Activated naive CD8-positive, alpha-beta T cell treated with anti-CD3 and anti-CD28 coated beads, Interleukin-2, amount 50 U/mL, for 24 hours (primary cell): ENCODE results near the gene SEMA4D.

Source experiments
- ATAC-seq: fragments of 150-1000 bp; cut with Tn5 transposase; one replicate; pipeline ENCODE4 v1.10.0; 2021
- DNase-seq: peaks from one replicate; pipeline ENCODE4 v3.0.0; 2021
- H3K27ac Mint-ChIP-seq: one replicate; pipeline ENCODE4 v1.8.0; 2021; ENCODE audit warnings: mild to moderate bottlenecking, mixed read lengths
- H3K27me3 Mint-ChIP-seq: one replicate; pipeline ENCODE4 v1.8.0; 2021; ENCODE audit warnings: mixed read lengths
- H3K36me3 Mint-ChIP-seq: one replicate; pipeline ENCODE4 v1.8.0; 2021; ENCODE audit warnings: low read depth, mixed read lengths
- H3K4me1 Mint-ChIP-seq: one replicate; pipeline ENCODE4 v1.8.0; 2021; ENCODE audit warnings: mixed read lengths
- H3K4me3 Mint-ChIP-seq: one replicate; pipeline ENCODE4 v1.8.0; 2021; ENCODE audit warnings: mild to moderate bottlenecking, moderate library complexity, mixed read lengths
- H3K9me3 Mint-ChIP-seq: one replicate; pipeline ENCODE4 v1.8.0; 2021; ENCODE audit warnings: mixed read lengths

The SEMA4D gene

DNA sequence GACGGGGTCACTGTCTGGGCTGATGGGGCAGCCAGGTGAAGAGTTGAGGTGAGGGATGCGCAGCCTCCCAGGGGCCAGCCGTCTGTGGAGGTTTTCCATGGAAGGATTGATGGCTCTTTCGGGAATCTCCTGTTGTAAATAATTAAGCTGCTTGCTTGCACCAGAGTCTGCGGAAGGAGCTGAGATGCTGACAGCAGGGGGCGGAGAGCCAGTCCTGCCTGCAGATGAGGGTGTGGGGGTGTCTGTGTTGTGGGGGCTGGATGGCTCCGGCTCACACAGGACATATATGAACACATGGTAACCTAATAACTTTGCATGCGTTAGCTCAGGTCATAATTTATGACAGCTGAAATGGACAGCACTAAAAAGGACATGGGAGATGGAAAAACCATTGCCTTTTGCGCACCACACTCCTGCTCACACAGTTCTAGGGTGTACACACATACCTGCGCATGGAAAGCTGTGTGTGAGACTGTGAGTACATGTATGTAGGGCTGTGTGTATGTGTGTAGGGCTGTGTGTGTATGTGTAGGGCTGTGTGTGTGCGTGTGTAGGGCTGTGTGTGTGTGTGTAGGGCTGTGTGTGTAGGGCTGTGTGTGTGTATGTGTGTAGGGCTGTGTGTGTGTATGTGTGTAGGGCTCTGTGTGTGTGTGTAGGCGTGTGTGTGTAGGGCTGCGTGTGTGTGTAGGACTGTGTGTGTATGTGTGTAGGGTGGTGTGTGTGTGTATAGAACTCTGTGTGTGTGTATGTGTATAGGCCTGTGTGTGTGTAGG, 36.8 kb upstream of the SEMA4D start:
- Mint-ChIP-seq H3K36me3 (peaks cover 3% of the 10 kb centered on the region), H3K4me1 (peaks cover 96% of the 10 kb centered on the region), H3K4me3 (peak overlapping the region; percentile 20), H3K27ac (peak overlapping the region; percentile 89), H3K9me3 (no peaks in the 10 kb centered on the region), H3K27me3 (no peaks in the 10 kb centered on the region)
- no peak for ATAC-seq
- no peak for DNase-seq

GRCh38 chr9:89533411-89534095, 35.6 kb upstream of the SEMA4D start:
- Mint-ChIP-seq H3K4me1 (peaks cover 96% of the 10 kb centered on the region), H3K27me3 (no peaks in the 10 kb centered on the region), H3K4me3 (no peak overlapping the region), H3K27ac (peak overlapping the region; percentile 35), H3K9me3 (no peaks in the 10 kb centered on the region), H3K36me3 (peaks cover 3% of the 10 kb centered on the region)
- DNase-seq (no peak), ATAC-seq (no peak)

DNA sequence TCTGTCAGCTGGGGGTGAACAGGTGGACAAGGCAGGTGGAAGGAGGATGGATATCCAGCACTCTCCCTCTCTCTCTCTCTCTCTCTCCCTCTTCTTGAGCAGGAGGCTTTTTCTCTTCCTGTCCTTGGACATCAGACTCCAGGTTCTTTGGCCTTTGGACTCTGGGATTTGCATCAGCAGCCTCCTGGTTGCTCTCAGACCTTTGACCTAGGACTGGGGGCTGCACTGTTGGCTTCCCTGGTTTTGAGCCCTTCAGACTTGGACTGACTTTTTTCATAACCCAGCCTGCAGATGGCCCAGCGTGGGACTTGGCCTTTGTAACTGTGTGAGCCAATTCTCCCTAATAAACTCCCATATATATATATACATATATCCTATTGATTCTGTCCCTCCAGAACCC, 35.0 kb upstream of the SEMA4D start:
- H3K27me3 Mint-ChIP-seq, result no peaks in the 10 kb centered on the region
- H3K9me3 Mint-ChIP-seq, result no peaks in the 10 kb centered on the region
- no peak overlapping the region for H3K4me3 Mint-ChIP-seq
- ATAC-seq (no peak), DNase-seq (no peak)
- peaks cover 97% of the 10 kb centered on the region for H3K4me1 Mint-ChIP-seq
- H3K36me3 Mint-ChIP-seq, result peaks cover 3% of the 10 kb centered on the region
- H3K27ac Mint-ChIP-seq, result peak overlapping the region; percentile 83

GRCh38 chr9:89532478-89532877, 34.6 kb upstream of the SEMA4D start:
- H3K9me3 Mint-ChIP-seq, result no peaks in the 10 kb centered on the region
- DNase-seq (peak; percentile 42), ATAC-seq (peak; percentile 83)
- peaks cover 97% of the 10 kb centered on the region for H3K4me1 Mint-ChIP-seq
- H3K36me3 Mint-ChIP-seq, result peaks cover 3% of the 10 kb centered on the region
- H3K27me3 Mint-ChIP-seq, result no peaks in the 10 kb centered on the region
- H3K4me3 Mint-ChIP-seq, result no peak overlapping the region
- H3K27ac Mint-ChIP-seq, result peak overlapping the region; percentile 83

GRCh38 chr9:89531766-89532165, 33.9 kb upstream of the SEMA4D start:
- no peaks in the 10 kb centered on the region for H3K9me3 Mint-ChIP-seq
- no peak for DNase-seq

GRCh38 chr9:89530726-89531125, 32.8 kb upstream of the SEMA4D start:
- DNase-seq (no peak), ATAC-seq (no peak)
- H3K36me3 Mint-ChIP-seq, result peaks cover 3% of the 10 kb centered on the region
- H3K9me3 Mint-ChIP-seq, result no peaks in the 10 kb centered on the region
- H3K27ac Mint-ChIP-seq, result peak overlapping the region; percentile 33
- peaks cover 95% of the 10 kb centered on the region for H3K4me1 Mint-ChIP-seq
- H3K4me3 Mint-ChIP-seq, result no peak overlapping the region
- H3K27me3 Mint-ChIP-seq, result no peaks in the 10 kb centered on the region

More at GRCh38 chr9:89531766-89532165, 33.9 kb upstream of the SEMA4D start:
- no peaks in the 10 kb centered on the region for H3K27me3 Mint-ChIP-seq
- no peak overlapping the region for H3K4me3 Mint-ChIP-seq
- H3K36me3 Mint-ChIP-seq, result peaks cover 3% of the 10 kb centered on the region
- H3K4me1 Mint-ChIP-seq, result peaks cover 95% of the 10 kb centered on the region
- ATAC-seq, result no peak
- H3K27ac Mint-ChIP-seq, result peak overlapping the region; percentile 83

GRCh38 chr9:89529243-89530035, 31.5 kb upstream of the SEMA4D start:
- H3K4me1 Mint-ChIP-seq, result peaks cover 95% of the 10 kb centered on the region
- no peaks in the 10 kb centered on the region for H3K36me3 Mint-ChIP-seq
- H3K27ac Mint-ChIP-seq, result peak overlapping the region; percentile 8
- H3K27me3 Mint-ChIP-seq, result no peaks in the 10 kb centered on the region
- ATAC-seq (peak; percentile 53), DNase-seq (no peak)
- peak overlapping the region; percentile 3 for H3K4me3 Mint-ChIP-seq
- no peaks in the 10 kb centered on the region for H3K9me3 Mint-ChIP-seq

GRCh38 chr9:89528540-89528939, 30.6 kb upstream of the SEMA4D start:
- Mint-ChIP-seq H3K4me3 (no peak overlapping the region), H3K4me1 (peaks cover 95% of the 10 kb centered on the region)
- ATAC-seq, result no peak

GRCh38 chr9:89528131-89528530, 30.2 kb upstream of the SEMA4D start:
- H3K4me1 Mint-ChIP-seq, result peaks cover 95% of the 10 kb centered on the region
- peak overlapping the region; percentile 17 for H3K27ac Mint-ChIP-seq
- no peak for ATAC-seq
- H3K9me3 Mint-ChIP-seq, result no peaks in the 10 kb centered on the region
- no peak for DNase-seq
- H3K27me3 Mint-ChIP-seq, result no peaks in the 10 kb centered on the region
- H3K36me3 Mint-ChIP-seq, result no peaks in the 10 kb centered on the region
- H3K4me3 Mint-ChIP-seq, result no peak overlapping the region

More at GRCh38 chr9:89528540-89528939, 30.6 kb upstream of the SEMA4D start:
- Mint-ChIP-seq H3K27ac (peak overlapping the region; percentile 17), H3K36me3 (no peaks in the 10 kb centered on the region), H3K9me3 (no peaks in the 10 kb centered on the region), H3K27me3 (no peaks in the 10 kb centered on the region)
- no peak for DNase-seq

- ATAC-seq, result no peak
- H3K9me3 Mint-ChIP-seq, result no peaks in the 10 kb centered on the region
Measured at GRCh38 chr9:89527084-89527483, 29.2 kb upstream of the SEMA4D start.

DNA sequence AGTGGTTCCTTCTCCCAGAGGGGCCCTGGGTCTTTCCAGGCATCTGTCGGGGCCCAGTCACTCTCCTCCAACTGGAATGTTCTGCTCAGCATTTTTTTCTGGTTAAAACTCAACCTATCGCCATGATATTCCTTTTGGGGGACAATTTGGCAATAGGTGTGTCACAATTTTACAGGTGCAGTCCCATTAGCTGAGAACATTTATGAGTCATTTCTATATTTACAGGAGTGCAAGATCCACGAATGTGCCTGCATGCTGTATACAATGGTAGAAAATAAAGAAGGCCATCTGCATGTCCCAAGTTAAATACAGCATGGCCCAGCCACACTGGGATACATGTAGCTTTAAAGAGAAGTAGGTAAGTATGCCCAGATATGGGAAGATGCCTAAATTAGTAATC, 28.8 kb upstream of the SEMA4D start:
- DNase-seq (no peak), ATAC-seq (no peak)
- H3K9me3 Mint-ChIP-seq, result no peaks in the 10 kb centered on the region
- H3K27me3 Mint-ChIP-seq, result no peaks in the 10 kb centered on the region
- H3K4me1 Mint-ChIP-seq, result peaks cover 95% of the 10 kb centered on the region
- no peaks in the 10 kb centered on the region for H3K36me3 Mint-ChIP-seq
- no peak overlapping the region for H3K4me3 Mint-ChIP-seq
- H3K27ac Mint-ChIP-seq, result no peak overlapping the region

More at GRCh38 chr9:89527084-89527483, 29.2 kb upstream of the SEMA4D start:
- no peak for DNase-seq
- H3K4me3 Mint-ChIP-seq, result no peak overlapping the region
- H3K27me3 Mint-ChIP-seq, result no peaks in the 10 kb centered on the region
- no peak overlapping the region for H3K27ac Mint-ChIP-seq
- H3K4me1 Mint-ChIP-seq, result peaks cover 95% of the 10 kb centered on the region
- no peaks in the 10 kb centered on the region for H3K36me3 Mint-ChIP-seq

DNA sequence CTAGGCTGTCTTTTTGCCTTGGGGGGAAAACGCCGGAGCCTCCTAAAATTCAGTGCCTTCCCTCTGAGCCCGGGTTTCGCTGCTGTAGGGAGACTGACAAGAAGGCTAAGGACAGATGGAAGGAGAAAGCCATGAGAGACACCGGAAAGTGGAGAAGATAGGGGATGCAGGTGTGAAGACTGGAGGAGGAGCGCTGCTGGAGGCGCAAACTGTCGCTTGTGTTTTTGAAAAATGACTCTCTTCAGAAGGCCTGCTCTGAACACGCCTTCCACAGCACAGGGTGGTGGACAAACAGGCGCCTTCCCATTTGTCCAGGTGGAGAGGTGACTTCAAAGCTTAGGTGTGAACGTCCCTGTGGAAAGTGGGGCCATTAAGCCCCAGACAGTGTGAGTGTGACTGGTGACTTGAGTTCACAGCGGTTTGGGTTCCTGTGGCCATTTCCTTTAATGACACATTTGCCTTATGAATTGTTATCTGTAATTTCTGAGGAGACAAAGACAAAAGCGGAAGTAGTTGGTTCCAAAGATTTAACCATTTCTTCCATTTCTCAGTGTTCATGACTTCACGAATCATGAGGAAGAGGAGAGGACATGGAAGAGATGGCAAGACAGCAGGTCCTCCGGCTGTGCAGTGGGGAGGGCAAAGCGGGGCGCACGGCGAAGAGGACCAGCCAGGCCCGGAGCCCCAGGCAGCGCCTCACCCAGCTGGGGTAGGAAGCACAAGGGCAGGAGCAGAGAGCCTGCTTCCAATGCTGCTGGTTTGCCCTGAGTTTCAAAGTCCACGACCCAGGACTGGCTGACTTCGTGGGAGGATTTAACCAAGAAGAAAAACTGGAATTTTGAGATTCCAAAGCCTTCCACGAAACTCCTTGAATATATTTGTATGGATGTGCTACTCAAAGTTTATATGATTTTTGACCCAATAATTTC, 27.8 kb upstream of the SEMA4D start:
- no peaks in the 10 kb centered on the region for H3K27me3 Mint-ChIP-seq
- H3K4me3 Mint-ChIP-seq, result no peak overlapping the region
- H3K4me1 Mint-ChIP-seq, result peaks cover 96% of the 10 kb centered on the region
- H3K9me3 Mint-ChIP-seq, result no peaks in the 10 kb centered on the region
- no peaks in the 10 kb centered on the region for H3K36me3 Mint-ChIP-seq
- ATAC-seq, result no peak
- no peak for DNase-seq
- peak overlapping the region; percentile 44 for H3K27ac Mint-ChIP-seq

DNA sequence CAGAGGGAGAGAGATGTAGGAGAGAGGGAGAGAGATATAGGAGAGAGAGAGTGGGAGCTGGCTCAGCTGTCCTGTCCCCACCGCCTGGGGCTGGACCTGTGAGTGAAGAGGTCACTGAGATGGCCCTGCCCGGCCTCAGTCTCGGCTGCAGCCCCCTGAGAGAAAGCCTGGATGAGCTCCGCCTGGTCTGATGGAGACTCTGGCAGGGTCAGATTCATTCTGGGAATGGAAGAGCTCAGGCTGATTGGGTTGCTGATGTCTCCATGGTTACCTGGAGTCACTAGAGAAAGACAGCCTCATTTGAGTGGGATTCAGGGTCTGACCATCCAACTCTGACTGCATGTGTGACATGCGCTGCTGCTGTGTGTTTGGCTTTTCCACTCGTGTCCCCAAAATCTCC, 27.1 kb upstream of the SEMA4D start:
- Mint-ChIP-seq H3K4me1 (peaks cover 96% of the 10 kb centered on the region), H3K9me3 (no peaks in the 10 kb centered on the region), H3K4me3 (no peak overlapping the region), H3K36me3 (no peaks in the 10 kb centered on the region), H3K27ac (peak overlapping the region; percentile 91), H3K27me3 (no peaks in the 10 kb centered on the region)
- no peak for DNase-seq
- ATAC-seq, result no peak

- Mint-ChIP-seq H3K27me3 (no peaks in the 10 kb centered on the region), H3K27ac (peak overlapping the region; percentile 91), H3K36me3 (no peaks in the 10 kb centered on the region), H3K4me1 (peaks cover 96% of the 10 kb centered on the region), H3K9me3 (no peaks in the 10 kb centered on the region), H3K4me3 (peak overlapping the region; percentile 45)
- DNase-seq (no peak), ATAC-seq (peak; percentile 44)
Measured at GRCh38 chr9:89523948-89524347, 26.0 kb upstream of the SEMA4D start.
